ENCODE measurements around the gene FKTN.
A peak's percentile ranks its signal among the peaks of the same experiment; 100 is the strongest.
"Not testable (repeated sequence)": the region's sequence is repeated elsewhere in the genome, so short reads cannot be mapped to it uniquely, and the experiment has no call there.

The FKTN gene

GRCh38 chr9:105557804-105558610 lies at the start of gene FKTN:
TSS of gene FKTN (plus strand) at chr9:105558131. CDS start at chr9:105575033, 16,902 bp downstream.
- H3K27me3 ChIP-seq (ENCODE audit: insufficient read depth, low read length) = no peaks in the 10 kb centered on the region
- H3K9me3 ChIP-seq (ENCODE audit: low read length) = peaks cover 5% of the 10 kb centered on the region
- H2AFZ ChIP-seq (ENCODE audit: low read depth, low read length) = peak within 1 kb of the TSS; percentile 95
- peak within 1 kb of the TSS; percentile 73 for H3K4me3 ChIP-seq (ENCODE audit: low read length)
- H3K4me1 ChIP-seq (ENCODE audit: insufficient read depth, low read length) = peaks cover 8% of the 10 kb centered on the region
- peaks cover 3% of the 10 kb centered on the region for H3K36me3 ChIP-seq (ENCODE audit: insufficient read depth, low read length)

- no peak overlapping the region for H3K4me3 ChIP-seq (ENCODE audit: low read length)
- no peak overlapping the region for H2AFZ ChIP-seq (ENCODE audit: low read depth, low read length)
- no peaks in the 10 kb centered on the region for H3K4me1 ChIP-seq (ENCODE audit: insufficient read depth, low read length)
- peaks cover 2% of the 10 kb centered on the region for H3K9me3 ChIP-seq (ENCODE audit: low read length)
- no peaks in the 10 kb centered on the region for H3K27me3 ChIP-seq (ENCODE audit: insufficient read depth, low read length)
- peaks cover 49% of the 10 kb centered on the region for H3K36me3 ChIP-seq (ENCODE audit: insufficient read depth, low read length)
These were observed 49.4 kb upstream of the FKTN start for GRCh38 chr9:105508530-105508929.

- H3K9me3 ChIP-seq (ENCODE audit: low read length) = peaks cover 5% of the 10 kb centered on the region
- no peaks in the 10 kb centered on the region for H3K27me3 ChIP-seq (ENCODE audit: insufficient read depth, low read length)
- no peaks in the 10 kb centered on the region for H3K4me1 ChIP-seq (ENCODE audit: insufficient read depth, low read length)
- no peak overlapping the region for H3K4me3 ChIP-seq (ENCODE audit: low read length)
- no peak overlapping the region for H2AFZ ChIP-seq (ENCODE audit: low read depth, low read length)
- peaks cover 63% of the 10 kb centered on the region for H3K36me3 ChIP-seq (ENCODE audit: insufficient read depth, low read length)
These were observed 47.9 kb upstream of the FKTN start for GRCh38 chr9:105510024-105510423.

- peaks cover 18% of the 10 kb centered on the region for H3K9me3 ChIP-seq (ENCODE audit: low read length)
- H2AFZ ChIP-seq (ENCODE audit: low read depth, low read length) = no peak overlapping the region
- H3K36me3 ChIP-seq (ENCODE audit: insufficient read depth, low read length) = peaks cover 75% of the 10 kb centered on the region
- H3K4me1 ChIP-seq (ENCODE audit: insufficient read depth, low read length) = no peaks in the 10 kb centered on the region
- no peaks in the 10 kb centered on the region for H3K27me3 ChIP-seq (ENCODE audit: insufficient read depth, low read length)
- no peak overlapping the region for H3K4me3 ChIP-seq (ENCODE audit: low read length)
These were observed 46.5 kb upstream of the FKTN start for GRCh38 chr9:105511446-105511845.

GRCh38 chr9:105515811-105516413 lies 42.0 kb upstream of the FKTN start:
- Histone ChIP-seq H3K4me1 (ENCODE audit: insufficient read depth, low read length) (no peaks in the 10 kb centered on the region), H3K36me3 (ENCODE audit: insufficient read depth, low read length) (peaks cover 54% of the 10 kb centered on the region), H3K4me3 (ENCODE audit: low read length) (no peak overlapping the region), H3K27me3 (ENCODE audit: insufficient read depth, low read length) (no peaks in the 10 kb centered on the region), H3K9me3 (ENCODE audit: low read length) (peaks cover 19% of the 10 kb centered on the region), H2AFZ (ENCODE audit: low read depth, low read length) (no peak overlapping the region)

- Histone ChIP-seq H3K4me3 (ENCODE audit: low read length) (peak overlapping the region; percentile 38), H3K36me3 (ENCODE audit: insufficient read depth, low read length) (peaks cover 24% of the 10 kb centered on the region), H3K9me3 (ENCODE audit: low read length) (peaks cover 18% of the 10 kb centered on the region)
- H3K4me1 ChIP-seq (ENCODE audit: insufficient read depth, low read length); H3K27me3 ChIP-seq (ENCODE audit: insufficient read depth, low read length); H2AFZ ChIP-seq (ENCODE audit: low read depth, low read length): not testable (repeated sequence)
These were observed 38.1 kb upstream of the FKTN start for GRCh38 chr9:105519710-105520369.

- peaks cover 15% of the 10 kb centered on the region for H3K36me3 ChIP-seq (ENCODE audit: insufficient read depth, low read length)
- not testable (repeated sequence) for H3K9me3 ChIP-seq (ENCODE audit: low read length); H3K4me3 ChIP-seq (ENCODE audit: low read length); H3K27me3 ChIP-seq (ENCODE audit: insufficient read depth, low read length); H3K4me1 ChIP-seq (ENCODE audit: insufficient read depth, low read length); H2AFZ ChIP-seq (ENCODE audit: low read depth, low read length)
These were observed 36.9 kb upstream of the FKTN start for GRCh38 chr9:105520992-105521391.

- not testable (repeated sequence) for H3K27me3 ChIP-seq (ENCODE audit: insufficient read depth, low read length); H3K9me3 ChIP-seq (ENCODE audit: low read length); H3K4me1 ChIP-seq (ENCODE audit: insufficient read depth, low read length); H2AFZ ChIP-seq (ENCODE audit: low read depth, low read length); H3K36me3 ChIP-seq (ENCODE audit: insufficient read depth, low read length); H3K4me3 ChIP-seq (ENCODE audit: low read length)
These were observed 35.1 kb upstream of the FKTN start for GRCh38 chr9:105522618-105523385.

- Histone ChIP-seq H3K4me1 (ENCODE audit: insufficient read depth, low read length) (no peaks in the 10 kb centered on the region), H3K9me3 (ENCODE audit: low read length) (no peaks in the 10 kb centered on the region), H3K27me3 (ENCODE audit: insufficient read depth, low read length) (no peaks in the 10 kb centered on the region), H3K36me3 (ENCODE audit: insufficient read depth, low read length) (peaks cover 25% of the 10 kb centered on the region), H3K4me3 (ENCODE audit: low read length) (no peak overlapping the region), H2AFZ (ENCODE audit: low read depth, low read length) (no peak overlapping the region)
These were observed 26.4 kb upstream of the FKTN start for GRCh38 chr9:105531530-105531929.

- Histone ChIP-seq H2AFZ (ENCODE audit: low read depth, low read length) (no peak overlapping the region), H3K4me3 (ENCODE audit: low read length) (no peak overlapping the region), H3K4me1 (ENCODE audit: insufficient read depth, low read length) (no peaks in the 10 kb centered on the region), H3K9me3 (ENCODE audit: low read length) (no peaks in the 10 kb centered on the region), H3K36me3 (ENCODE audit: insufficient read depth, low read length) (peaks cover 39% of the 10 kb centered on the region), H3K27me3 (ENCODE audit: insufficient read depth, low read length) (no peaks in the 10 kb centered on the region)
These were observed 21.8 kb upstream of the FKTN start for GRCh38 chr9:105535920-105536668.

GRCh38 chr9:105539452-105539851 lies 18.5 kb upstream of the FKTN start:
- H3K27me3 ChIP-seq (ENCODE audit: insufficient read depth, low read length) = no peaks in the 10 kb centered on the region
- no peak overlapping the region for H3K4me3 ChIP-seq (ENCODE audit: low read length)
- no peak overlapping the region for H2AFZ ChIP-seq (ENCODE audit: low read depth, low read length)
- H3K9me3 ChIP-seq (ENCODE audit: low read length) = no peaks in the 10 kb centered on the region
- no peaks in the 10 kb centered on the region for H3K4me1 ChIP-seq (ENCODE audit: insufficient read depth, low read length)
- peaks cover 39% of the 10 kb centered on the region for H3K36me3 ChIP-seq (ENCODE audit: insufficient read depth, low read length)

GRCh38 chr9:105541838-105542237 lies 16.1 kb upstream of the FKTN start:
- H3K4me1 ChIP-seq (ENCODE audit: insufficient read depth, low read length) = no peaks in the 10 kb centered on the region
- no peak overlapping the region for H3K4me3 ChIP-seq (ENCODE audit: low read length)
- H3K27me3 ChIP-seq (ENCODE audit: insufficient read depth, low read length) = no peaks in the 10 kb centered on the region
- no peaks in the 10 kb centered on the region for H3K9me3 ChIP-seq (ENCODE audit: low read length)
- H2AFZ ChIP-seq (ENCODE audit: low read depth, low read length) = no peak overlapping the region
- H3K36me3 ChIP-seq (ENCODE audit: insufficient read depth, low read length) = peaks cover 27% of the 10 kb centered on the region

Data from neuron (in vitro differentiated cells).